Hepatocyte (in vitro differentiated cells): ENCODE data around the gene FLOT2.

Source experiments
- CTCF ChIP-seq: fragments of 200-600 bp; sonication (generic); IDR thresholded peaks from 2 replicates; pipeline ENCODE4 v1.5.1; 2016; ENCODE audit warnings: antibody characterized with exemption, mild to moderate bottlenecking; ENCODE audit not compliant: poor library complexity
- EZH2phosphoT487 ChIP-seq: fragments of 200-600 bp; sonication (generic); IDR thresholded peaks from one replicate; pipeline ENCODE4 v1.6.1; 2018; ENCODE audit warnings: antibody characterized with exemption, mild to moderate bottlenecking, low read depth, moderate library complexity; ENCODE audit not compliant: unreplicated experiment, severe bottlenecking

GRCh38 chr17:28882154-28882895 is 15.2 kb downstream of the FLOT2 start:
- TF ChIP-seq EZH2phosphoT487, result no peak
- no peak for TF ChIP-seq CTCF
